Middle frontal gyrus (tissue), 1 donor: ENCODE data around the gene CTSC.
"Not testable (repeated sequence)": the region's sequence is repeated elsewhere in the genome, so short reads cannot be mapped to it uniquely, and the experiment has no call there.

Experiments
- DNase-seq: peaks from one replicate; pipeline ENCODE4 v3.0.0-alpha.2; 2015; ENCODE audit warnings: low spot score; ENCODE audit errors: extremely low spot score

The CTSC gene

GRCh38 chr11:88284336-88285050 is 53.0 kb downstream of the CTSC start:
- DNase-seq: no peak

GRCh38 chr11:88282747-88283515 is 54.6 kb downstream of the CTSC start:
- DNase-seq: no peak

GRCh38 chr11:88281317-88281712 is 56.2 kb downstream of the CTSC start:
- no peak for DNase-seq

DNA sequence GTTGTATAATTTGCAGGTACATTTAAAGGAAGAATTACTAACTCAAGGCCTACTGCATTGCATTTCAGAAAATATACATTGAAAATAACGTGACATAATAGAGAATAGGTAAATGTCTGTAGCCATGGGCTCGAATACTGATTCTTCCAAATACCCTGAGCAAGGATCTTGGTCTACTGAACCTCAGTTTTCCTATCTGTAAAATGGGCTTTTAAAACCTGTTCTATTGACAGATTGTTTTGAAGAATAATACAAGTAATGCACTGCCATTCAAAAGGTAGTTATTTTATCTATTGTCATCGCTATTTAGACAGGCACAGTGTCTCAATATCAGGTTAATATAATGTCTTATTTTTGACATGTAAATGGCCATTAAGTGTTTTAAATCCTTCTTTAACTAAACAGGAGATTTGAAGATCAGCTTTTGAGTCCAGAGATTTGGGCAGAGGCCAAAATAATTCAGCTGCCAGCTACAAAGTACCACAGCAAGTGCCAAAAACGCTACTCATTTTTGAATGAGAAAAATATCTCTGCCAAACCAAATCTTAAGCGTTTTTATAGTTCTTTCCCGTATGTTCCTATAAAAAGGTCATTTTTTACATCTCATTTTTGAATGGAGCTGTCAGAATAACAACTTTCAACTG is 56.7 kb downstream of the CTSC start:
- no peak for DNase-seq

- DNase-seq: no peak
Observed at GRCh38 chr11:88277349-88277915, 60.1 kb downstream of the CTSC start.

- no peak for DNase-seq
Observed at GRCh38 chr11:88275636-88276035, 61.9 kb downstream of the CTSC start.

DNA sequence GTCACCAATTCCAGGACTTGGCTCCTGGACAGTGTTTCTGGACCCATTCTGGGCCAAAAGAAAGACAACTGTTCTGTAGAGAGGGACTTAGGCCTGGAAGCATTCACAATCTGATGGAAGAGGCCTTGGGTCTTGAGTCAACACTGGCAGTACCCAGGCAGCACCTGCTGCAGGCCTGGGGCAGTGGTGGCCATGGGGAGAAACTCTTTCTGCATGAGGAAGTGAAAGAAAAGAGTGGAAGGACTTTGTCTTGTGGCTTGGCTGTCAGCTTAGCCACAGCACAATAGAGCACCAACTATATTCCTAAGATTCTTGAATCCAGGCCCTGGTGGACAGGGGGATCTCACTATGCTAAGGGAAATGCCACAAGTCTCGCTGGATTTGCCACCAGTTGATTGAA is 70.6 kb downstream of the CTSC start:
- DNase-seq: no peak

DNA sequence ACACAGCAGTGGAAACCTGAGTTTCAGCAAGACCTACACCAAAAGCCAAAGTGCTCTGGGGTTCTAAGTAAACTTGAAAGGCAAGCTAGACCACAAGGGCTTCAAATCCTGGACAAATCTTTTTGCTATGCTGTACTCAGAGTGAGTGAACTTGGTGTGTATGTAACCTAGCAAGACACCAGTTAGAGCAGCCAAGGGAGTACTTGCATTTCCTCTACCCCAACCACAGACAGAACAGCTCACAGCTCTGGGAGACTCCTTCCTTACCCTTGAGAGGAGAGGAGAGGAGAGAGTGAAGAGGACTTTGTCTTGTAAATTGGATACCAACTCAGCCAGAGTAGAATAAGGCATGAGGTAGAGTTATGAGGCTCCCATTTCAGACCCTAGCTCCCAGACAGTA is 71.4 kb downstream of the CTSC start:
- no peak for DNase-seq

GRCh38 chr11:88259431-88259830 is 78.1 kb downstream of the CTSC start:
- no peak for DNase-seq

DNA sequence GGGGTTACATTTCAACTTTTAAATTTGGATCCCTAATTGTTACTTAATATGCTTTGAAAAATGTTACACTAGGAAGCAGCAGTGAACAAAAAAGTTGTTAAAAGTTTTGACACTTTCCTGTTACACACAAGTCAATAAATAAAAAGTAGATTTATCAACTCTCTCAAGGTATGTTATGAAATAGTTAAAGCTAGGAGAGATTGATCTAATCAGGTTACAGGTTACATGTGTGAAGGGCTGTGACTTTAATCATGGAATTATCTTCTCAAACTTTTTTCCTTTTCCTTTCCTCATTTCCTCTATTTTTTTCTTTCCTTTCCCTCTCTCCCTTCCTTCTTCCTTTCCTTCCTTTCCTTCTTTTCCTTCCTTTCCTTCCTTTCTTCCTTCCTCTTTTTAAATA is 85.3 kb downstream of the CTSC start:
- no peak for DNase-seq

- no peak for DNase-seq
Observed at GRCh38 chr11:88250566-88251242, 86.8 kb downstream of the CTSC start.

DNA sequence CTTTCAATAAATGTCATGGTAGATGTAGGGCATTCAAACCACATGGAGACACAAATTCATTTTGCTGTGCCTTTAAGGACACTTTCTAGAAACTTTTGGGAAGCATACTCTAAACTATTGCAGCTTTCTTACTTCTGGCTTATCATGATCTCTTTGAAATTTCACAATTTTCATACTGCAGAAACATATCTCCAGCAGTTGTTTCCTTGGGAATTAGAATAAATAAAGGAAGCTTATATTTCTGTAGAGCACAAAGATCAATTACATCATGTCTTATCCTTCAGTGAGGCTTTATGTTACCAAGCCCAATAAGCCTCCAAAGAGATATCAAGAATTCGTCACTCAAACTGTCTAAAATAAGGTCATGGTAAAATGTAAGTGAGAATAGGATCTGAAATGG is 87.8 kb downstream of the CTSC start:
- no peak for DNase-seq

DNA sequence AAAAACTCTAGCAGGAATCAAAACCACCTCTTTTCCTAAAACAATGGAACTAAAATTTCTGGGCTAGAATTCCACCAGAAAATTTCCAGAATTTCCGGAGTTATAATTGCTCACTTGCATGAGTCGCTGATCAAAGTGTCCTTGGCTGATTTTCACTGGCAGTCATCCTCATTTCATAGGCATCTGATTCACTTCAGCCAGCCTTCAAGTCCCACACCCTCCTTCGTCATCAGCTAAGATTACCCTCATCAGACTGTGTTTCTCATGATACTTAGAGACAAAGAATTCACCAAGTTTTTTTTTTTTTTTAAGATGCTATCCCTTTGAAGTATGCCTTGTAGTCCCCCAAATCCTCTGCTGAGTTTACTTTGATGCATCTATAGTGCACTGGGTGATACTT is 90.8 kb downstream of the CTSC start:
- DNase-seq: no peak

- not testable (repeated sequence) for DNase-seq
Observed at GRCh38 chr11:88245576-88245975, 92.0 kb downstream of the CTSC start.
